HG03139 (cell line): ENCODE results near the gene IFNA21.
"Not testable (repeated sequence)": the region's sequence is repeated elsewhere in the genome, so short reads cannot be mapped to it uniquely, and the experiment has no call there.

Experiments
- ATAC-seq: cut with Tn5 transposase; IDR thresholded peaks from one replicate; pipeline ENCODE4 v1.9.1; 2021; ENCODE audit not compliant: unreplicated experiment

The IFNA21 gene

GRCh38 chr9:21144603-21145002 is 21.9 kb downstream of the IFNA21 start:
- no peak for ATAC-seq

GRCh38 chr9:21141427-21141882 is 25.0 kb downstream of the IFNA21 start, which contains the start of gene IFNW1:
TSS of gene IFNW1 (minus strand) at chr9:21141832. CDS start at chr9:21141570, 262 bp downstream.
- ATAC-seq, result no peak

- no peak for ATAC-seq
Observed at GRCh38 chr9:21137020-21137419, 29.4 kb downstream of the IFNA21 start.

GRCh38 chr9:21135736-21136135 is 30.7 kb downstream of the IFNA21 start:
- ATAC-seq, result no peak

- ATAC-seq, result not testable (repeated sequence)
Observed at GRCh38 chr9:21128186-21128585, 38.3 kb downstream of the IFNA21 start.

- ATAC-seq, result peak; percentile 90
Observed at GRCh38 chr9:21121595-21122251, 44.7 kb downstream of the IFNA21 start.

- no peak for ATAC-seq
Observed at GRCh38 chr9:21121079-21121478, 45.4 kb downstream of the IFNA21 start.

- ATAC-seq, result no peak
Observed at GRCh38 chr9:21119093-21119770, 47.2 kb downstream of the IFNA21 start.
